ES-I3 (cell line): ENCODE data around the gene SHROOM1.

ENCODE experiments used
- H3K36me3 ChIP-seq: 2 replicates; pipeline ENCODE4 v1.6.1; 2013; ENCODE audit warnings: mild to moderate bottlenecking, low read length, control low read depth, moderate library complexity; ENCODE audit not compliant: insufficient read depth
- H3K4me1 ChIP-seq: 2 replicates; pipeline ENCODE4 v1.6.1; 2013; ENCODE audit warnings: mild to moderate bottlenecking, control low read depth, low read length; ENCODE audit not compliant: insufficient read depth
- H3K9ac ChIP-seq: 2 replicates; pipeline ENCODE4 v1.6.1; 2013; ENCODE audit warnings: low read depth, mild to moderate bottlenecking, low read length, moderate library complexity
- H3K9me3 ChIP-seq: 2 replicates; pipeline ENCODE4 v1.6.1; 2013; ENCODE audit warnings: mild to moderate bottlenecking, low read length, moderate library complexity; ENCODE audit not compliant: control insufficient read depth, insufficient read depth

Gene SHROOM1

DNA sequence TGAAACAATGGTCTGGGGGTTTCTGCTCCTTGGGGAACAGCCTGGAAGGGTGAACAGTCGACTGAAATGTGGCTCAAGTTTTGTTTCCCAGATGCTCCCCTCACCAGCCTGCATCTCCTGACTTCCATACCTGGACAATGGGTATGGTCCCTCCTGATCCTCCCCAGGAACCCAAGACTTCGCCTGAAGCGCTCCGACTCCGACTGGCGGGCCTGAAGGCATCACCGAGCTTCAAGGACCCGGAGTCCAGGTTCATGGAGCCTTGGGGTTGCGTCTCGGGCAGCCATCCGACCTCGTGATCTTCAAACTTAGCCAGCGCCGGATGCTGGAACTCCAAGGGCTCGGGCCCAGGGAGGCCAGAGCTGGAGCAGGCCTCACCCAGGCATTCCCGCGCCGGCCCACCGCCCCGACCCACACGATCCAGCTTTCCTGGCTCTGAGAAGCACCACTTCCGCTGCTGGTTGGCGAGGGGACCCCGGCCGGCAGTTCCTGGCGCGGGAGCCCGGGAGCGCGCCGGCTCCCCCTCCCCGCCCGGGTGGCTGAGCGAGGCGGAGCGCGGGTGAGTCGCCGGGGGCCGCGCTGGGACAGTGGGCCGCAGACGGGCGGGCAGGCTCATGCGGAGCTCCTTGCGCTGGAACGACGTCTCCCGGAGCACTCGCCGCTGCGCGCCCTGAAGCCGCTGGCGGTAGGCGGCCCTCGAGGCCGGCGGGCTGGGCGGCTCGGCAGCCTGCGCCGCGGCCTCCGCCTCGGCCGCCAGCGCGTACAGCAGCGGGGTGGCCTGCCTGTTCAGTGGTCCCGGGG is 5.2 kb downstream of the SHROOM1 start:
- Histone ChIP-seq H3K4me1 (peaks cover 19% of the 10 kb centered on the region; the same call in 1 of the 2 replicates), H3K9me3 (no peaks in the 10 kb centered on the region), H3K9ac (peak overlapping the region; percentile 58), H3K36me3 (no peaks in the 10 kb centered on the region)

DNA sequence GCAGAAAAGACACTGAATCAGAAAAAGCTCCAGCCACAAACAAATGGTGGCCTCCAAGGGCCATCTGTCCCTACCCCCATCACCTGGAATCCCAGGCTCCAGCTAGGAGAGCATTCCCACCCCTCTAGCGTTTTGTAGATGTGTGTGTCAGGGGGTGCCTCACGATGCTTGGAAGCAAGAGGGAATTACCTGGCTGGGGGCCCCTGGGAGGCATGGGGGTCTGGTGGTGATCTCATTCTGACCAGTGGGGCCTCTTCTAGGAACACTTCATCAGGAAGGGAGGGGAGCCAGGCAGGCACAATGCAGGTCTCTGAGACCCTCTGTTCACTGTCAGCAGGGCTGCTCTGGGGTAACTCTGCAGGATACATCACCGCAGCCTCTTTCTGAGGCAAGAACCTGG is 6.0 kb downstream of the SHROOM1 start:
- no peaks in the 10 kb centered on the region for H3K9me3 ChIP-seq
- peaks cover 19% of the 10 kb centered on the region; the same call in 1 of the 2 replicates for H3K4me1 ChIP-seq
- H3K9ac ChIP-seq = no peak overlapping the region
- H3K36me3 ChIP-seq = no peaks in the 10 kb centered on the region

GRCh38 chr5:132823481-132824050 is 6.9 kb downstream of the SHROOM1 start:
- H3K36me3 ChIP-seq = no peaks in the 10 kb centered on the region
- no peaks in the 10 kb centered on the region for H3K9me3 ChIP-seq
- H3K9ac ChIP-seq = peak overlapping the region; percentile 50; the same call in 1 of the 2 replicates
- H3K4me1 ChIP-seq = peaks cover 19% of the 10 kb centered on the region; the same call in 1 of the 2 replicates

DNA sequence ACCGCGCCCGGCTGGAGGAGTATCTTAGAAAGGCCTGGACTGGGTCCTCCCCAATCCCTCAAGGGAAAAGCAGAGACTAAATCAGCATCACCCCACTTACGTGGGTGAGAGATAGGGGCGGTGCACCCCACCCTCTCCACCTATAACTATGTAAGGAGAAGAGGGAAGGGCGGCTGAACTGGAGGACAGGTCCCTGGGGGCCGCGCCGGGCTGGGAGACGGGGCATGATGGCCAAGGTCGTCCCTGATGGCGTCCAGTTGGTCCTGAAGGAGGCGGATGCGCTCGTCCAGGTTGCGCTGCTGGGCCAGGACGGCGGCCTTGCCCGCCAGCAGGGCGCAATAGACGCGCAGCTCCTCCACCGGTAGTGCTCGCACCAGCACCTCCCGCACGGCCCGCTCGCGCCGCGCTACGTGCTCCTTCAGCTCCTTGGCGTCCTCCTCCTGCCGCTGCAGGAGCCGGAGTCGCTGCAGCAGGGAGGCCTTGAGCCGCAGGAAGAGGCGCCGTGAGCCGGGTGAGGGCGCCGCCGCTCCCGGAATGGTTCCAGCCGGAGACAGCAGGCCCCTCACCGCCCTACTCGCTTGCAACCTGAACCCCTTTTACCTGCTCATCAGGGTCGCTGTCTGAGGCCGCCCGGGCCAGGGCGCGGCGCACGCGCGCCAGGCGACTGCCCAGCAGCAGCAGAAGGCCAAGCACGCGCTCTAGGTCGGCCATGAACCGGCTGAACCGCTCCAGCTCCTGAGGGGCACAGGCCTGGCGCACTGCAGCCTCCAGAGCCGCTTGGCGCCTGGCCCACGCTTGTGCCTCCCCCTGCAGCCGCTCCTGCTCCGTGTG is 7.6 kb downstream of the SHROOM1 start:
- Histone ChIP-seq H3K9ac (peak overlapping the region; percentile 50; the same call in 1 of the 2 replicates), H3K36me3 (no peaks in the 10 kb centered on the region), H3K4me1 (peaks cover 19% of the 10 kb centered on the region; the same call in 1 of the 2 replicates), H3K9me3 (no peaks in the 10 kb centered on the region)

- Histone ChIP-seq H3K9ac (no peak overlapping the region), H3K4me1 (peaks cover 19% of the 10 kb centered on the region; the same call in 1 of the 2 replicates), H3K9me3 (no peaks in the 10 kb centered on the region), H3K36me3 (no peaks in the 10 kb centered on the region)
Measured at GRCh38 chr5:132821791-132822190, 8.7 kb downstream of the SHROOM1 start.

DNA sequence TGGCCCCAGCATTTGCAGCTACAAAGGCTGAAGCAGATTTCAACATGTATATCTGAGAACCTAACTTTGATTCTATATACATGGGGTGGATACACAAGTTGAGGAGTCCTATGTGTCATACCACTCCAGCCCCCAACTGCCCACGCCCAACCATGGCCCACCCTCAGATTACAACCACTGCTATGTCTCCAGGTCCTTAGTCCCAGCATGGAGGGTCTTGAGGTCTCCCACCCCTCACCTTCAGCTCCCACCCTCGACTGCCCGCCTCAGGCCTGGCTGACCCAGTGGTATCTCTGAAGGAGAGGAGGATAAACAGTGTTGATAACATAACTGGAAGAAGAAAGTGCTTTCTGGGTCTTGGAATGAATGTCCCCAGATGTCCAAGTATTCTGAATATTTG is 9.1 kb downstream of the SHROOM1 start:
- H3K36me3 ChIP-seq = no peaks in the 10 kb centered on the region
- H3K9ac ChIP-seq = no peak overlapping the region
- H3K9me3 ChIP-seq = no peaks in the 10 kb centered on the region
- H3K4me1 ChIP-seq = peaks cover 14% of the 10 kb centered on the region; the same call in 1 of the 2 replicates

GRCh38 chr5:132820162-132820754 is 10.2 kb downstream of the SHROOM1 start:
- Histone ChIP-seq H3K9ac (no peak overlapping the region), H3K9me3 (no peaks in the 10 kb centered on the region), H3K36me3 (no peaks in the 10 kb centered on the region)

DNA sequence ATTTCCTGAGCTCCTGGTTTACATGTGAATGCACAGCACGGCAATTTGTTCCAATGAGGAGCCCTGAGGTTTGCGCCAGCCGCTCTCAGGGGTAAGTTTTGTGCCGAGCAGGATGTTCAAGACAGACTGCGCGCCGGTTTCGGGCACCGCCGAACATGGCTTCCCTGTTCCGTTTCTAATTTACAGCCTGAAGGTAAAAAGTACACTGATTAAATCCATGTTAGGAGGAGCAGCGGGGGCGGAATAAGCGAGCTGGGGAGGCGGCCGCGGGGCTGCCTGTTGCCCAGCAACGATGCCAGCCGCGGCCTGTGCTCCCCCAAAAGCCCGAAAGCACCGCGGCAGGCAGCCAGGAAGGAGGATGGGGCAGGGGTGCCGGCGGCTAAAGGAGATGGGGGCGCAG is 11.0 kb downstream of the SHROOM1 start:
- Histone ChIP-seq H3K9ac (no peak overlapping the region), H3K4me1 (peaks cover 6% of the 10 kb centered on the region; the same call in 1 of the 2 replicates), H3K36me3 (no peaks in the 10 kb centered on the region), H3K9me3 (no peaks in the 10 kb centered on the region)

More at GRCh38 chr5:132820162-132820754, 10.2 kb downstream of the SHROOM1 start:
- peaks cover 11% of the 10 kb centered on the region; the same call in 1 of the 2 replicates for H3K4me1 ChIP-seq

DNA sequence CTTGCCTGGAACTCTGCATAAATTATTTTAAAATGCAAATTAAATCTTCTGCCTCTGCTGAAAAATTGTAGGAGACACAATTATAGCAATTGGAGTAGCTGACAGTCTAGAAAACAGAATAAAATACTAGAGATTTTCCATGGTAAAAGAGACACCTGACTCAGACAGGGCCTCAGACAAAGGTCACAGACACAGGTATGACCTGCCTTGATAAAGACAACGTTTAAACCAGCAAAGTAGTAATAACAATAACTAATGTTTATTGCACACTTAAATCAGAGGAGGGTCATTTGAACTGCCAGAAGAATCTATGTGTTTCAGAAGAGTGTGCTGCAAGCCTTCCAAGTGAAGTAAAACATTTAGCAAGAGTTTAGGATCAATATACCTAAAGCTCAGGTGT is 13.4 kb downstream of the SHROOM1 start:
- no peaks in the 10 kb centered on the region for H3K4me1 ChIP-seq
- no peaks in the 10 kb centered on the region for H3K36me3 ChIP-seq
- H3K9me3 ChIP-seq = no peaks in the 10 kb centered on the region
- no peak overlapping the region for H3K9ac ChIP-seq

DNA sequence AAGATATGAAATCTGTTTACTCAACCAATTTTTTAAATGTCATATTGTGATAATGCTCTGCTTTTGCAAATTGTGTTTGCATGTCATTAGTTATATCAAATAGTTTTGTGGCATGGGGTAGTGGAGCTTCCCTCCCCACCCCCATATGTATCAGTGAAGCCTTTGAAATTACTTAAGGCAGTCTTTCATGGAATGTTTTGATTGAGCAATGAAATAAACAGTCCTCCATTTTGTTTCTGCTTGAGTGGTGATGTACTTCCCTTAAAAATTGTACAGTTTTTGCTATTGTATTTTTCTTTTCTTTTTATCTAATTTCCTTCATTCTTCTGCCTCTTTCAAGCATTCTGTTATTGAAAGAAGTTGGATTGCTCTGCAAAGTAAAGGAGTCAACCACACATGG is 13.9 kb downstream of the SHROOM1 start:
- no peaks in the 10 kb centered on the region for H3K9me3 ChIP-seq
- H3K4me1 ChIP-seq = no peaks in the 10 kb centered on the region
- no peak overlapping the region for H3K9ac ChIP-seq
- no peaks in the 10 kb centered on the region for H3K36me3 ChIP-seq

- Histone ChIP-seq H3K36me3 (no peaks in the 10 kb centered on the region), H3K9me3 (no peaks in the 10 kb centered on the region), H3K9ac (no peak overlapping the region), H3K4me1 (no peaks in the 10 kb centered on the region)
Measured at GRCh38 chr5:132816083-132816482, 14.4 kb downstream of the SHROOM1 start.

GRCh38 chr5:132815454-132815853 is 15.0 kb downstream of the SHROOM1 start:
- no peaks in the 10 kb centered on the region for H3K9me3 ChIP-seq
- no peaks in the 10 kb centered on the region for H3K36me3 ChIP-seq
- H3K4me1 ChIP-seq = no peaks in the 10 kb centered on the region
- H3K9ac ChIP-seq = no peak overlapping the region

GRCh38 chr5:132814503-132815294 is 15.7 kb downstream of the SHROOM1 start:
- Histone ChIP-seq H3K9ac (peak overlapping the region; percentile 55; the same call in 1 of the 2 replicates), H3K4me1 (no peaks in the 10 kb centered on the region), H3K9me3 (no peaks in the 10 kb centered on the region), H3K36me3 (no peaks in the 10 kb centered on the region)
